CD4-positive, alpha-beta memory T cell (primary cell): ENCODE measurements around the gene NAV3. TPM values are rescaled to one million over a fixed set of nuclear protein-coding genes. Genes with fewer than 3 reads are reported as not detected.

Experiments used
- CTCF ChIA-PET: fragments of 350-600 bp; sonication (Branson Sonifier 250); formaldehyde crosslinking; loops from one replicate; lab custom pipeline; 2021; ENCODE audit warnings: inconsistent platforms; ENCODE audit not compliant: partially characterized antibody; lab: Charles Lee
- POLR2A ChIA-PET: fragments of 350-600 bp; sonication (Branson Sonifier 250); formaldehyde crosslinking; loops from one replicate; lab custom pipeline; 2021; ENCODE audit not compliant: partially characterized antibody; lab: Charles Lee
- DNase-seq, 5 donors: peaks; one replicate each; pipeline versions ENCODE4 v3.0.0 to v3.0.0-alpha.2; 2020 to 2022; ENCODE audit warnings: mixed read lengths in 1 of 5
- H3K27ac ChIP-seq: one replicate; pipeline ENCODE4 v1.7.0; 2013; ENCODE audit warnings: low read depth, low read length
- H3K27me3 ChIP-seq: 2 replicates; pipeline ENCODE4 v1.7.0; 2013; ENCODE audit warnings: mild to moderate bottlenecking, low read length, moderate library complexity; ENCODE audit not compliant: insufficient read depth
- H3K36me3 ChIP-seq: 2 replicates; pipeline ENCODE4 v1.7.0; 2013; ENCODE audit warnings: mild to moderate bottlenecking, low read length, moderate library complexity; ENCODE audit not compliant: insufficient read depth
- H3K4me1 ChIP-seq: 2 replicates; pipeline ENCODE4 v1.7.0; 2013; ENCODE audit warnings: mild to moderate bottlenecking, low read length, moderate library complexity; ENCODE audit not compliant: insufficient read depth
- H3K4me3 ChIP-seq, 2 donors: one replicate each; pipeline ENCODE4 v1.7.0; 2013; ENCODE audit warnings: low read length in 2 of 2, mild to moderate bottlenecking in 1 of 2
- H3K9me3 ChIP-seq, 2 donors: one replicate each; pipeline ENCODE4 v1.7.0; 2013; ENCODE audit warnings: low read length in 2 of 2, control low read depth in 1 of 2; ENCODE audit not compliant: control insufficient read depth in 1 of 2
- H3K27ac Mint-ChIP-seq, 7 donors: one replicate each; pipeline ENCODE4 v1.8.0; 2020 to 2021; ENCODE audit warnings: mixed read lengths in 7 of 7, mild to moderate bottlenecking in 6 of 7, inconsistent platforms in 3 of 7, moderate library complexity in 3 of 7
- H3K27me3 Mint-ChIP-seq, 2 donors: one replicate each; pipeline ENCODE4 v1.8.0; 2020 to 2021; ENCODE audit warnings: mixed read lengths in 2 of 2
- H3K36me3 Mint-ChIP-seq, 2 donors: one replicate each; pipeline ENCODE4 v1.8.0; 2020 to 2021; ENCODE audit warnings: mixed read lengths in 2 of 2, inconsistent platforms in 1 of 2, mild to moderate bottlenecking in 1 of 2
- H3K4me1 Mint-ChIP-seq, 4 donors: one replicate each; pipeline ENCODE4 v1.8.0; 2020 to 2021; ENCODE audit warnings: mixed read lengths in 4 of 4, mild to moderate bottlenecking in 1 of 4
- H3K4me3 Mint-ChIP-seq, 8 donors: one replicate each; pipeline ENCODE4 v1.8.0; 2020 to 2021; ENCODE audit warnings: mixed read lengths in 8 of 8, mild to moderate bottlenecking in 7 of 8, moderate library complexity in 6 of 8, inconsistent platforms in 3 of 8
- H3K9me3 Mint-ChIP-seq, 8 donors: one replicate each; pipeline ENCODE4 v1.8.0; 2020 to 2021; ENCODE audit warnings: mixed read lengths in 8 of 8, mild to moderate bottlenecking in 5 of 8, inconsistent platforms in 3 of 8, moderate library complexity in 1 of 8
- intact Hi-C: fragments of 100-400 bp; cut with micrococcal nuclease; formaldehyde crosslinking; loops from one replicate; pipeline ENCODE4 v1.15.1; 2023
- polyA plus RNA-seq, 2 donors: library from polyadenylated mRNA; unstranded; fragments of 300-500 nt; fragmentation: Illumina TruSeq; gene quantifications; one replicate each; pipeline ENCODE4 v1.2.3, GENCODE V29; 2021
- total RNA-seq, 2 experiments: library from RNA; stranded (reverse); gene quantifications; one replicate each; pipeline ENCODE4 v1.2.3, GENCODE V29; 2021

The NAV3 gene
- total and polyA plus RNA-seq, 4 experiments from 2014 or later, result not detected

- H3K27me3 Mint-ChIP-seq, result no peaks in the 10 kb centered on the region
- no peaks in the 10 kb centered on the region for H3K36me3 Mint-ChIP-seq
- H3K4me3 Mint-ChIP-seq, result no peak overlapping the region
- no peaks in the 10 kb centered on the region for H3K9me3 Mint-ChIP-seq
- H3K27ac Mint-ChIP-seq, result no peak overlapping the region
- no peak overlapping the region for H3K27ac ChIP-seq
- intact Hi-C loops, result no loop called here
- no peaks in the 10 kb centered on the region for H3K27me3 ChIP-seq
- H3K4me1 ChIP-seq, result no peaks in the 10 kb centered on the region
- no peaks in the 10 kb centered on the region for H3K4me1 Mint-ChIP-seq
- H3K36me3 ChIP-seq, result no peaks in the 10 kb centered on the region
- ChIA-PET POLR2A (no interaction called here), CTCF (no interaction called here)
- H3K9me3 ChIP-seq, result no peaks in the 10 kb centered on the region
- H3K4me3 ChIP-seq, result no peak overlapping the region
- DNase-seq, result no peak
These were observed 167.6 kb downstream of the NAV3 start for GRCh38 chr12:77998236-77998786.

GRCh38 chr12:77999074-77999715, 168.5 kb downstream of the NAV3 start:
- no peak overlapping the region for H3K4me3 ChIP-seq
- no peaks in the 10 kb centered on the region for H3K4me1 ChIP-seq
- Mint-ChIP-seq H3K36me3 (no peaks in the 10 kb centered on the region), H3K9me3 (peaks cover 0 to 3% (median 0%) of the 10 kb centered on the region in 8 donors), H3K27ac (no peak overlapping the region), H3K4me3 (no peak overlapping the region), H3K4me1 (no peaks in the 10 kb centered on the region), H3K27me3 (no peaks in the 10 kb centered on the region)
- ChIA-PET CTCF (no interaction called here), POLR2A (no interaction called here)
- H3K27ac ChIP-seq, result no peak overlapping the region
- intact Hi-C loops, result no loop called here
- no peaks in the 10 kb centered on the region for H3K27me3 ChIP-seq
- no peaks in the 10 kb centered on the region for H3K36me3 ChIP-seq
- H3K9me3 ChIP-seq, result no peaks in the 10 kb centered on the region
- DNase-seq, result no peak

GRCh38 chr12:78002878-78003277, 172.2 kb downstream of the NAV3 start:
- POLR2A ChIA-PET, result no interaction called here
- intact Hi-C loops, result no loop called here

GRCh38 chr12:78004249-78005093, 173.8 kb downstream of the NAV3 start:
- Histone ChIP-seq H3K9me3 (no peaks in the 10 kb centered on the region), H3K36me3 (no peaks in the 10 kb centered on the region), H3K27me3 (no peaks in the 10 kb centered on the region), H3K27ac (no peak overlapping the region), H3K4me1 (no peaks in the 10 kb centered on the region), H3K4me3 (no peak overlapping the region)
- no peak overlapping the region for H3K4me3 Mint-ChIP-seq
- intact Hi-C loops, result no loop called here
- H3K27ac Mint-ChIP-seq, result peak overlapping the region in 1 of 7 donors; percentile 5
- H3K4me1 Mint-ChIP-seq, result no peaks in the 10 kb centered on the region
- no peaks in the 10 kb centered on the region for H3K27me3 Mint-ChIP-seq
- H3K36me3 Mint-ChIP-seq, result no peaks in the 10 kb centered on the region
- DNase-seq, result no peak
- H3K9me3 Mint-ChIP-seq, result peaks cover 0 to 11% (median 2%) of the 10 kb centered on the region in 8 donors
- CTCF ChIA-PET, result no interaction called here
- POLR2A ChIA-PET, result no interaction called here

More at GRCh38 chr12:78002878-78003277, 172.2 kb downstream of the NAV3 start:
- no peaks in the 10 kb centered on the region for H3K9me3 ChIP-seq
- Mint-ChIP-seq H3K27me3 (no peaks in the 10 kb centered on the region), H3K9me3 (peaks cover 0 to 9% (median 2%) of the 10 kb centered on the region in 8 donors), H3K36me3 (no peaks in the 10 kb centered on the region), H3K27ac (no peak overlapping the region), H3K4me3 (no peak overlapping the region), H3K4me1 (no peaks in the 10 kb centered on the region)
- H3K27ac ChIP-seq, result no peak overlapping the region
- H3K4me1 ChIP-seq, result no peaks in the 10 kb centered on the region
- DNase-seq, result no peak
- H3K36me3 ChIP-seq, result no peaks in the 10 kb centered on the region
- CTCF ChIA-PET, result no interaction called here
- H3K4me3 ChIP-seq, result no peak overlapping the region
- H3K27me3 ChIP-seq, result no peaks in the 10 kb centered on the region

- intact Hi-C loops, result no loop called here
- Mint-ChIP-seq H3K4me3 (no peak overlapping the region), H3K9me3 (peaks cover 0 to 12% (median 3%) of the 10 kb centered on the region in 8 donors), H3K36me3 (no peaks in the 10 kb centered on the region), H3K27ac (no peak overlapping the region), H3K27me3 (no peaks in the 10 kb centered on the region), H3K4me1 (no peaks in the 10 kb centered on the region)
- Histone ChIP-seq H3K4me1 (no peaks in the 10 kb centered on the region), H3K27ac (no peak overlapping the region), H3K27me3 (no peaks in the 10 kb centered on the region), H3K9me3 (no peaks in the 10 kb centered on the region), H3K36me3 (no peaks in the 10 kb centered on the region), H3K4me3 (no peak overlapping the region)
- DNase-seq, result no peak
- ChIA-PET POLR2A (no interaction called here), CTCF (no interaction called here)
These were observed 174.4 kb downstream of the NAV3 start for GRCh38 chr12:78005094-78005492.

GRCh38 chr12:78007173-78007572, 176.5 kb downstream of the NAV3 start:
- intact Hi-C loops, result no loop called here

GRCh38 chr12:78009031-78009430, 178.3 kb downstream of the NAV3 start:
- H3K4me3 Mint-ChIP-seq, result no peak overlapping the region
- no peak overlapping the region for H3K27ac Mint-ChIP-seq
- POLR2A ChIA-PET, result no interaction called here
- no peaks in the 10 kb centered on the region for H3K4me1 Mint-ChIP-seq
- H3K9me3 Mint-ChIP-seq, result peaks cover 0 to 19% (median 4%) of the 10 kb centered on the region in 8 donors
- no peaks in the 10 kb centered on the region for H3K9me3 ChIP-seq
- no peaks in the 10 kb centered on the region for H3K4me1 ChIP-seq
- H3K27me3 Mint-ChIP-seq, result no peaks in the 10 kb centered on the region
- H3K36me3 ChIP-seq, result no peaks in the 10 kb centered on the region
- intact Hi-C loops, result no loop called here
- H3K27me3 ChIP-seq, result no peaks in the 10 kb centered on the region
- no peak overlapping the region for H3K4me3 ChIP-seq
- DNase-seq, result no peak
- CTCF ChIA-PET, result no interaction called here
- no peaks in the 10 kb centered on the region for H3K36me3 Mint-ChIP-seq
- no peak overlapping the region for H3K27ac ChIP-seq

More at GRCh38 chr12:78007173-78007572, 176.5 kb downstream of the NAV3 start:
- Mint-ChIP-seq H3K27ac (no peak overlapping the region), H3K9me3 (peaks cover 0 to 14% (median 3%) of the 10 kb centered on the region in 8 donors), H3K27me3 (no peaks in the 10 kb centered on the region), H3K36me3 (no peaks in the 10 kb centered on the region), H3K4me1 (no peaks in the 10 kb centered on the region), H3K4me3 (no peak overlapping the region)
- ChIA-PET POLR2A (no interaction called here), CTCF (no interaction called here)
- Histone ChIP-seq H3K9me3 (no peaks in the 10 kb centered on the region), H3K27me3 (no peaks in the 10 kb centered on the region), H3K4me3 (no peak overlapping the region), H3K27ac (no peak overlapping the region), H3K36me3 (no peaks in the 10 kb centered on the region), H3K4me1 (no peaks in the 10 kb centered on the region)
- no peak for DNase-seq
